ENCODE measurements around the gene CCDC66. TPM values are rescaled to one million over a fixed set of nuclear protein-coding genes. Genes with fewer than 3 reads are reported as not detected.

Gene CCDC66
- polyA plus RNA-seq, 1 of the 3 experiments (the other 2 are of a cell fraction), result 4.6 TPM

DNA sequence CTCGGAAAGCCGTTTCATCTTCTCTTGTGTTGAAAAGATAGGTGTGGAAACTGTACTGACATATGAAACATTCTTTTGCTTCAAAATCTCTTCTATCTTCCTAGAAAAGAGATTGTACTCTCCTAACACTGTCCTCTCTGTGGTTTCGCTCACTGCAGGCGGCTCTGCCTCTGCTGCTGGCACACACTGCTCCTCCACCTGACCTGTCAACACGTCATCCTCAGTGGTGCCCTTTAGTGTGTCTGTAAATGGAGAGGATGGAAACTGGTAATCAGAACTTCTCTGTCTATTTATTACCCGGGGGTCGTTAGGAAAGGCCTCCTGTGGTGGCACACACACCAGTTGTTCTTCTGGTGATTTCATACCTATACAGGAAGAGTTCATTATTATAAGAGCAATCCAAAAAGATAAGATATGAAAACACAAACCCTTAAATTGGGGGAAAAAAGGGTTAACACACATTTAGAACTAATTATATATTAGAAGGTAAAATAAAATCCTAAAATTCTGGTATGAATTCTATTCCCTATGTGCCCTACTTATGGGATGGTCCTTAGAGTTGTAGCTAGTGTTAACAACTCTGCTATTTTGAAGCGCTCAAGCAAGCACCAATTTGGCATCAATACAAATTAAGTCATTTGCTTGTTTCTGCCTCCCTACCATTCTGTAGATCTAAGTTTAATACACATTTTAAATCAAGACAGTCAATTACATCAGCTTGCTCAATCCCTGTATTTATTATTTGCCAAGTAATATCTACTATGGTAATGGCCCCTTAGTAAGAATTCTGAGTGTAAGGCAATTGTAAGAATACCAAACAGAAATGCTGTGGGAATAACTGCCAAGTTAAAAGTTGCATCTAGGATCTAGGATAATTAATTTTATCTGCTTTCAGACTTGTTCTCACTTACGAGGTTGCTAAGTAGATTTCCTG is 76.9 kb downstream of the CCDC66 start (continued):
- TF ChIP-seq, protein P1, sequence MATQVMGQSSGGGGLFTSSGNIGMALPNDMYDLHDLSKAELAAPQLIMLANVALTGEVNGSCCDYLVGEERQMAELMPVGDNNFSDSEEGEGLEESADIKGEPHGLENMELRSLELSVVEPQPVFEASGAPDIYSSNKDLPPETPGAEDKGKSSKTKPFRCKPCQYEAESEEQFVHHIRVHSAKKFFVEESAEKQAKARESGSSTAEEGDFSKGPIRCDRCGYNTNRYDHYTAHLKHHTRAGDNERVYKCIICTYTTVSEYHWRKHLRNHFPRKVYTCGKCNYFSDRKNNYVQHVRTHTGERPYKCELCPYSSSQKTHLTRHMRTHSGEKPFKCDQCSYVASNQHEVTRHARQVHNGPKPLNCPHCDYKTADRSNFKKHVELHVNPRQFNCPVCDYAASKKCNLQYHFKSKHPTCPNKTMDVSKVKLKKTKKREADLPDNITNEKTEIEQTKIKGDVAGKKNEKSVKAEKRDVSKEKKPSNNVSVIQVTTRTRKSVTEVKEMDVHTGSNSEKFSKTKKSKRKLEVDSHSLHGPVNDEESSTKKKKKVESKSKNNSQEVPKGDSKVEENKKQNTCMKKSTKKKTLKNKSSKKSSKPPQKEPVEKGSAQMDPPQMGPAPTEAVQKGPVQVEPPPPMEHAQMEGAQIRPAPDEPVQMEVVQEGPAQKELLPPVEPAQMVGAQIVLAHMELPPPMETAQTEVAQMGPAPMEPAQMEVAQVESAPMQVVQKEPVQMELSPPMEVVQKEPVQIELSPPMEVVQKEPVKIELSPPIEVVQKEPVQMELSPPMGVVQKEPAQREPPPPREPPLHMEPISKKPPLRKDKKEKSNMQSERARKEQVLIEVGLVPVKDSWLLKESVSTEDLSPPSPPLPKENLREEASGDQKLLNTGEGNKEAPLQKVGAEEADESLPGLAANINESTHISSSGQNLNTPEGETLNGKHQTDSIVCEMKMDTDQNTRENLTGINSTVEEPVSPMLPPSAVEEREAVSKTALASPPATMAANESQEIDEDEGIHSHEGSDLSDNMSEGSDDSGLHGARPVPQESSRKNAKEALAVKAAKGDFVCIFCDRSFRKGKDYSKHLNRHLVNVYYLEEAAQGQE (IDR thresholded peaks at IDR 0.05; ENCODE audit: low read depth, low read length), result no peak
- TF ChIP-seq CHD2 (IDR thresholded peaks at IDR 0.05; ENCODE audit: low read length, partially characterized antibody), result no peak
- no peak for TF ChIP-seq SIN3A (IDR thresholded peaks at IDR 0.05; ENCODE audit: borderline replicate concordance, low read depth, low read length)
- TF ChIP-seq, protein P2, sequence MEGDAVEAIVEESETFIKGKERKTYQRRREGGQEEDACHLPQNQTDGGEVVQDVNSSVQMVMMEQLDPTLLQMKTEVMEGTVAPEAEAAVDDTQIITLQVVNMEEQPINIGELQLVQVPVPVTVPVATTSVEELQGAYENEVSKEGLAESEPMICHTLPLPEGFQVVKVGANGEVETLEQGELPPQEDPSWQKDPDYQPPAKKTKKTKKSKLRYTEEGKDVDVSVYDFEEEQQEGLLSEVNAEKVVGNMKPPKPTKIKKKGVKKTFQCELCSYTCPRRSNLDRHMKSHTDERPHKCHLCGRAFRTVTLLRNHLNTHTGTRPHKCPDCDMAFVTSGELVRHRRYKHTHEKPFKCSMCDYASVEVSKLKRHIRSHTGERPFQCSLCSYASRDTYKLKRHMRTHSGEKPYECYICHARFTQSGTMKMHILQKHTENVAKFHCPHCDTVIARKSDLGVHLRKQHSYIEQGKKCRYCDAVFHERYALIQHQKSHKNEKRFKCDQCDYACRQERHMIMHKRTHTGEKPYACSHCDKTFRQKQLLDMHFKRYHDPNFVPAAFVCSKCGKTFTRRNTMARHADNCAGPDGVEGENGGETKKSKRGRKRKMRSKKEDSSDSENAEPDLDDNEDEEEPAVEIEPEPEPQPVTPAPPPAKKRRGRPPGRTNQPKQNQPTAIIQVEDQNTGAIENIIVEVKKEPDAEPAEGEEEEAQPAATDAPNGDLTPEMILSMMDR (IDR thresholded peaks at IDR 0.05), result no peak
- no peak for TF ChIP-seq TEAD4 (IDR thresholded peaks at IDR 0.05; ENCODE audit: borderline replicate concordance, insufficient read depth)
- no peak for TF ChIP-seq ELF1 (IDR thresholded peaks at IDR 0.05)

DNA sequence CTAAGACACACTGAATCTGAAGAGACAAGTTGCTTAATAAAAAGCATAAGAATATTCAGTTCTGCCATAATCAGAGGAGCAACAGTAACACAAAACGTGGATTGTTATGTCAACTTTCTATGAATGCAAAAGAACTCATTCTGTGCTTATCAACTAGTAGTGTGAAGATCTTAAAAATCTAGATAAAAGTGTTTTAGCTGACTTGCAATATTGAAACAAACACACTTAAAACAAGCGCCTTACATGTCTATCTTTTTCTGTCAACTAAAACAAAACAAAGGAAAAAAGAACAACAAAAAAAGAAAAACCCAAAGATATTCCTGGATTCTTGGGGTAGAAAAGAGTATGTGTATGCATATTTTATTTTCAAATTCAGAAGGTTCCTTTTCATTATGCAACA is 88.4 kb downstream of the CCDC66 start:
- DNase-seq, result no peak
- 98% methylated on average over 2 of the region's 2 CpGs for WGBS (ENCODE audit: low lambda C conversion rate)
- ChIA-PET POLR2A (no interaction called here), CTCF (no interaction called here)
- H3K79me2 ChIP-seq (ENCODE audit: insufficient read depth), result peaks cover 55% of the 10 kb centered on the region
- H4K20me1 ChIP-seq (ENCODE audit: insufficient read depth), result peaks cover 6% of the 10 kb centered on the region; the same call in 1 of the 2 replicates
- no peaks in the 10 kb centered on the region for H3K4me1 ChIP-seq (ENCODE audit: control insufficient read depth in 1 of 2, insufficient read depth in 2 of 2, low read depth in 1 of 2, low read length in 1 of 2)
- no peak overlapping the region for H3K27ac ChIP-seq (ENCODE audit: low read depth in 2 of 2, low read length in 1 of 2)
- H3K9me2 ChIP-seq, result 0 out of 2 replicates have a peak, but pooled peaks cover 3% of the 10 kb centered on the region
- no peak overlapping the region for H3K4me2 ChIP-seq
- H3K9me3 ChIP-seq, result no peaks in the 10 kb centered on the region
- no peak overlapping the region for H2AFZ ChIP-seq (ENCODE audit: low read depth)
- H3K36me3 ChIP-seq (replicated peaks in 1 of 2; ENCODE audit: control insufficient read depth in 1 of 2, insufficient read depth in 2 of 2, low read length in 1 of 2), result peaks cover 70 to 73% of the 10 kb centered on the region in 2 experiments
- H3K27me3 ChIP-seq (ENCODE audit: insufficient read depth), result no peaks in the 10 kb centered on the region
- no peak overlapping the region for H3K4me3 ChIP-seq (ENCODE audit: low read depth in 2 of 2, low read length in 1 of 2)
- H3F3A ChIP-seq (replicated peaks; ENCODE audit: insufficient read depth), result peaks cover 13% of the 10 kb centered on the region
- H3K9ac ChIP-seq, result no peak overlapping the region
- no peak for TF ChIP-seq YY1 (IDR thresholded peaks at IDR 0.05; ENCODE audit: low read depth)

DNA sequence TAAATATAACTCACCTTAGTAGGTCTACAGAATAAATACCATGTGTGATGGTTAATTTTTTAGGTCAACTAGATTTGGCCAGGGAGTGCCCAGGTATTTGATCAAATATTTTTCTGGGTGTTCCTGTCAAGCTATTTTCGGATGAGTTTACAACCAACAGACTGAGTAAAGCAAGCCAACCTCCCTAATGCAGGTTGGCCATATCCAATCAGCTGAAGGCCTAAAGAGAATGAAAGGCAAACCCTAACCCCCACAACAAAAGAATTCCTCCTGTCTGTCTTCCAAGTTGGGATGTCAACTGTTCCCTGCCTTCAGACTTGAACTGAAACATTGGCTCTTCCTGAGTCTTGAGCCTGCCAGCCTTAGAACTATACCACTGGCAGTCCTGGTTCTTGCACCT is 97.5 kb downstream of the CCDC66 start:
- Histone ChIP-seq H4K20me1 (ENCODE audit: insufficient read depth) (peaks cover 45% of the 10 kb centered on the region), H3K4me3 (ENCODE audit: low read depth in 2 of 2, low read length in 1 of 2) (no peak overlapping the region), H3K9me2 (no peaks in the 10 kb centered on the region), H3K36me3 (replicated peaks in 1 of 2; ENCODE audit: control insufficient read depth in 1 of 2, insufficient read depth in 2 of 2, low read length in 1 of 2) (peaks cover 56 to 74% of the 10 kb centered on the region in 2 experiments), H3K9ac (no peak overlapping the region), H3K4me1 (ENCODE audit: control insufficient read depth in 1 of 2, insufficient read depth in 2 of 2, low read depth in 1 of 2, low read length in 1 of 2) (no peaks in the 10 kb centered on the region), H3K9me3 (no peaks in the 10 kb centered on the region), H3K79me2 (ENCODE audit: insufficient read depth) (peaks cover 95% of the 10 kb centered on the region), H2AFZ (ENCODE audit: low read depth) (no peak overlapping the region), H3K27me3 (ENCODE audit: insufficient read depth) (no peaks in the 10 kb centered on the region), H3F3A (replicated peaks; ENCODE audit: insufficient read depth) (peaks cover 8% of the 10 kb centered on the region), H3K27ac (ENCODE audit: low read depth in 2 of 2, low read length in 1 of 2) (no peak overlapping the region), H3K4me2 (no peak overlapping the region)
- TF ChIP-seq SIN3A (IDR thresholded peaks at IDR 0.05; ENCODE audit: borderline replicate concordance, low read depth, low read length) (no peak), MEF2A (IDR thresholded peaks at IDR 0.05; ENCODE audit: borderline replicate concordance, low read depth) (no peak), TAF1 (IDR thresholded peaks at IDR 0.05; ENCODE audit: borderline replicate concordance, low read depth, low read length) (no peak), RXRA (IDR thresholded peaks at IDR 0.05; ENCODE audit: borderline replicate concordance, low read depth) (no peak), NRF1 (IDR thresholded peaks at IDR 0.05; ENCODE audit: low read depth, low read length) (no peak)
- TF ChIP-seq, protein P3, sequence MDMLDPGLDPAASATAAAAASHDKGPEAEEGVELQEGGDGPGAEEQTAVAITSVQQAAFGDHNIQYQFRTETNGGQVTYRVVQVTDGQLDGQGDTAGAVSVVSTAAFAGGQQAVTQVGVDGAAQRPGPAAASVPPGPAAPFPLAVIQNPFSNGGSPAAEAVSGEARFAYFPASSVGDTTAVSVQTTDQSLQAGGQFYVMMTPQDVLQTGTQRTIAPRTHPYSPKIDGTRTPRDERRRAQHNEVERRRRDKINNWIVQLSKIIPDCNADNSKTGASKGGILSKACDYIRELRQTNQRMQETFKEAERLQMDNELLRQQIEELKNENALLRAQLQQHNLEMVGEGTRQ (IDR thresholded peaks at IDR 0.05; ENCODE audit: borderline replicate concordance, low read depth, low read length), result no peak
- ChIA-PET POLR2A (no interaction called here), CTCF (interaction anchor here (0.6 to 2.4 kb wide), 2 partner anchors 12 to 260 kb away, joined by 3 to 7 read pairs; no protein-coding TSS in a partner anchor)
- no peak for DNase-seq
- WGBS (ENCODE audit: low lambda C conversion rate), result 94% methylated on average over 1 of the region's 1 CpG

All from SK-N-SH (cell line).